ENCODE data around the gene CNIH2.

- TF ChIP-seq EZH2 (conservative IDR thresholded peaks at IDR 0.05; ENCODE audit: low read depth, low read length) (no peak), CBFB (CRISPR knock-in tag; IDR thresholded peaks at IDR 0.05) (no peak), CTCF (CRISPR knock-in tag; IDR thresholded peaks at IDR 0.05) (peak; percentile 10; the same call in 1 of the 2 replicates), BCLAF1 (IDR thresholded peaks at IDR 0.05) (no peak), NR3C1 (CRISPR knock-in tag; IDR thresholded peaks at IDR 0.05) (no peak), TARDBP (CRISPR knock-in tag; IDR thresholded peaks at IDR 0.05) (no peak), ZNF275 (CRISPR knock-in tag; IDR thresholded peaks at IDR 0.05; ENCODE audit: borderline replicate concordance) (0 out of 2 replicates have a peak, but pooled peaks have one; percentile 10), ETV6 (CRISPR knock-in tag; conservative IDR thresholded peaks at IDR 0.05) (no peak), EP300 (IDR thresholded peaks at IDR 0.05; ENCODE audit: low read depth in 2 of 2, low read length in 2 of 2) (no peak), EP300 (CRISPR knock-in tag; IDR thresholded peaks at IDR 0.05; ENCODE audit: borderline replicate concordance) (no peak)
Observed at GRCh38 chr11:66268952-66269905, 8.7 kb upstream of the CNIH2 start.

Measured in HepG2 (cell line).